ENCODE results near the gene COMT. TPM values are rescaled to one million over a fixed set of nuclear protein-coding genes. Genes with fewer than 3 reads are reported as not detected.

Gene COMT
- total and polyA plus RNA-seq, 9 of the 15 experiments (the other 6 are each of a cell fraction or from before 2014, with no cell fraction given): 12.5 to 351 (median 155) TPM

- Histone ChIP-seq H4K20me1 (replicated peaks; ENCODE audit: control insufficient read depth, insufficient read depth, low read length) (no peaks in the 10 kb centered on the region), H3K4me1 (replicated peaks in 1 of 2; ENCODE audit: control insufficient read depth in 2 of 2, insufficient read depth in 2 of 2, low read length in 2 of 2) (peaks cover 0 to 35% of the 10 kb centered on the region in 2 experiments; a peak in 4 of 5 replicates), H3K4me3 (no peak overlapping the region), H3K36me3 (ENCODE audit: control insufficient read depth, insufficient read depth, low read length) (peaks cover 62% of the 10 kb centered on the region), H3K9me1 (ENCODE audit: control insufficient read depth, insufficient read depth, low read length) (no peaks in the 10 kb centered on the region), H3K79me2 (ENCODE audit: control insufficient read depth, insufficient read depth, low read length) (no peaks in the 10 kb centered on the region), H3K27me3 (ENCODE audit: control insufficient read depth in 2 of 2, insufficient read depth in 2 of 2, low read length in 2 of 2) (no peaks in the 10 kb centered on the region), H3K27ac (ENCODE audit: extremely low read depth, low read depth, low read length) (no peak overlapping the region), H3K9me3 (replicated peaks; ENCODE audit: control insufficient read depth, insufficient read depth, low read depth, low read length) (no peaks in the 10 kb centered on the region), H3K9ac (ENCODE audit: insufficient read depth in 1 of 2, low read depth in 2 of 2, low read length in 2 of 2) (peak overlapping the region in 1 of 2 experiments; percentile 57; a peak in 2 of 4 replicates), H3K4me2 (ENCODE audit: insufficient read depth, low read length) (no peak overlapping the region), H2AFZ (ENCODE audit: low read depth, low read length) (no peak overlapping the region)
- in situ Hi-C loops (cut with MboI): no loop called here
- BruUV-seq (replicated peaks): no TSS peak
- ATAC-seq: no peak
- POLR2A ChIA-PET: interaction anchor here (0.6 to 2.3 kb wide), 6 partner anchors 10 to 162 kb away, joined by 3 to 12 read pairs (median 4); partner anchors contain the start of genes COMT and TXNRD2
- intact Hi-C loops (cut with micrococcal nuclease): no loop called here
- DNase-seq (ENCODE audit: extremely low read depth in 1 of 4, low spot score in 3 of 4): no peak
- CTCF ChIA-PET (ENCODE audit: low intra/inter-chr PET ratio): interaction anchor here (0.6 kb wide), 1 partner anchor 78 kb away, joined by 3 read pairs; no protein-coding TSS in a partner anchor
- 73% methylated on average over 7 of the region's 7 CpGs for WGBS (ENCODE audit: insufficient coverage, low coverage, missing lambda C conversion rate)
- no peak for FAIRE-seq
- TF ChIP-seq ZNF431 (CRISPR knock-in tag; IDR thresholded peaks at IDR 0.05) (no peak), FIP1L1 (IDR thresholded peaks at IDR 0.05; ENCODE audit: low read depth, low read length, poor library complexity, severe bottlenecking) (no peak), ZNF165 (CRISPR knock-in tag; IDR thresholded peaks at IDR 0.05; ENCODE audit: borderline replicate concordance) (no peak), SMARCE1 (IDR thresholded peaks at IDR 0.05) (no peak), SMARCA5 (IDR thresholded peaks at IDR 0.05) (no peak), SP2 (IDR thresholded peaks at IDR 0.05; ENCODE audit: extremely low read depth, low read depth, low read length, poor library complexity, severe bottlenecking) (no peak), RFX7 (CRISPR knock-in tag; IDR thresholded peaks at IDR 0.05) (no peak), HBP1 (CRISPR knock-in tag; IDR thresholded peaks at IDR 0.05) (no peak), GMEB1 (CRISPR knock-in tag; IDR thresholded peaks at IDR 0.05) (no peak), SMC3 (conservative IDR thresholded peaks at IDR 0.05; ENCODE audit: insufficient read depth, low read depth, low read length) (no peak), EWSR1 (IDR thresholded peaks at IDR 0.05; ENCODE audit: borderline replicate concordance, low read depth, partially characterized antibody) (no peak), SIX5 (IDR thresholded peaks at IDR 0.05; ENCODE audit: borderline replicate concordance in 1 of 2, insufficient read depth in 1 of 2, low read depth in 1 of 2, low read length in 2 of 2) (peak in 1 of 2 experiments; percentile 14; a peak in 1 of 4 replicates), RBM15 (IDR thresholded peaks at IDR 0.05; ENCODE audit: insufficient read depth, low read length) (no peak), WHSC1 (IDR thresholded peaks at IDR 0.05; ENCODE audit: low read length) (no peak)
- TF ChIP-seq, protein P1, sequence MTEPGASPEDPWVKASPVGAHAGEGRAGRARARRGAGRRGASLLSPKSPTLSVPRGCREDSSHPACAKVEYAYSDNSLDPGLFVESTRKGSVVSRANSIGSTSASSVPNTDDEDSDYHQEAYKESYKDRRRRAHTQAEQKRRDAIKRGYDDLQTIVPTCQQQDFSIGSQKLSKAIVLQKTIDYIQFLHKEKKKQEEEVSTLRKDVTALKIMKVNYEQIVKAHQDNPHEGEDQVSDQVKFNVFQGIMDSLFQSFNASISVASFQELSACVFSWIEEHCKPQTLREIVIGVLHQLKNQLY (CRISPR knock-in tag; conservative IDR thresholded peaks at IDR 0.05): no peak
- TF ChIP-seq, protein P2, sequence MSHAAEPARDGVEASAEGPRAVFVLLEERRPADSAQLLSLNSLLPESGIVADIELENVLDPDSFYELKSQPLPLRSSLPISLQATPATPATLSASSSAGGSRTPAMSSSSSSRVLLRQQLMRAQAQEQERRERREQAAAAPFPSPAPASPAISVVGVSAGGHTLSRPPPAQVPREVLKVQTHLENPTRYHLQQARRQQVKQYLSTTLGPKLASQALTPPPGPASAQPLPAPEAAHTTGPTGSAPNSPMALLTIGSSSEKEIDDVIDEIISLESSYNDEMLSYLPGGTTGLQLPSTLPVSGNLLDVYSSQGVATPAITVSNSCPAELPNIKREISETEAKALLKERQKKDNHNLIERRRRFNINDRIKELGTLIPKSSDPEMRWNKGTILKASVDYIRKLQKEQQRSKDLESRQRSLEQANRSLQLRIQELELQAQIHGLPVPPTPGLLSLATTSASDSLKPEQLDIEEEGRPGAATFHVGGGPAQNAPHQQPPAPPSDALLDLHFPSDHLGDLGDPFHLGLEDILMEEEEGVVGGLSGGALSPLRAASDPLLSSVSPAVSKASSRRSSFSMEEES (CRISPR knock-in tag; IDR thresholded peaks at IDR 0.05): no peak
- TF ChIP-seq, protein P3, sequence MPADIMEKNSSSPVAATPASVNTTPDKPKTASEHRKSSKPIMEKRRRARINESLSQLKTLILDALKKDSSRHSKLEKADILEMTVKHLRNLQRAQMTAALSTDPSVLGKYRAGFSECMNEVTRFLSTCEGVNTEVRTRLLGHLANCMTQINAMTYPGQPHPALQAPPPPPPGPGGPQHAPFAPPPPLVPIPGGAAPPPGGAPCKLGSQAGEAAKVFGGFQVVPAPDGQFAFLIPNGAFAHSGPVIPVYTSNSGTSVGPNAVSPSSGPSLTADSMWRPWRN (IDR thresholded peaks at IDR 0.05; ENCODE audit: low read depth): no peak
Observed at GRCh38 chr22:19916941-19917340, 24.6 kb upstream of the COMT start.
